K562 (cell line): ENCODE results near the gene PATL2. TPM values are rescaled to one million over a fixed set of nuclear protein-coding genes. Genes with fewer than 3 reads are reported as not detected.
A peak's percentile ranks its signal among the peaks of the same experiment; 100 is the strongest.

Experiments
- EGR1 ChIP-seq: fragments of 450-650 bp; conservative IDR thresholded peaks from 2 replicates; pipeline ENCODE4 v1.6.1; 2017; ENCODE audit warnings: mild to moderate bottlenecking
- JUN ChIP-seq, 2 experiments: sonication (generic) in 1 of 2; formaldehyde crosslinking in 1 of 2; IDR thresholded peaks; 2 replicates each; pipeline versions ENCODE4 v1.6.1 to v1.8.0; 2012 to 2022; ENCODE audit warnings: borderline replicate concordance in 2 of 2, mild to moderate bottlenecking in 2 of 2, improper control_type of control experiment in 1 of 2, low read depth in 1 of 2, low read length in 1 of 2, missing genetic modification reagents in 1 of 2
- NR2C1 ChIP-seq, 2 experiments: fragments of 450-650 bp; IDR thresholded peaks; 2 replicates each; pipeline ENCODE4 v1.6.1; 2017; ENCODE audit warnings: mild to moderate bottlenecking in 2 of 2, antibody characterized with exemption in 1 of 2, inconsistent platforms in 1 of 2, missing compliant biosample characterization in 1 of 2, missing genetic modification characterization in 1 of 2
- PHB ChIP-seq: fragments of 250-450 bp; sonication (Bioruptor Pico); IDR thresholded peaks from 2 replicates; pipeline ENCODE4 v1.5.0; 2021
- RAD51 ChIP-seq: fragments of 450-650 bp; IDR thresholded peaks from 2 replicates; pipeline ENCODE4 v1.7.1; 2016; ENCODE audit warnings: low read depth, mild to moderate bottlenecking, borderline replicate concordance
- TEAD4 ChIP-seq, 2 experiments: sonication (generic) in 1 of 2; formaldehyde crosslinking in 1 of 2; IDR thresholded peaks; 2 replicates each; pipeline versions ENCODE4 v1.6.1 to v1.8.0; 2012 to 2022; ENCODE audit warnings: borderline replicate concordance in 1 of 2, inconsistent platforms in 1 of 2, low read length in 1 of 2, mild to moderate bottlenecking in 1 of 2, missing genetic modification reagents in 1 of 2
- YBX1 ChIP-seq: fragments of 450-650 bp; IDR thresholded peaks from 2 replicates; pipeline ENCODE4 v1.7.1; 2016; ENCODE audit warnings: mild to moderate bottlenecking
- ZNF280A ChIP-seq: fragments of 450-650 bp; IDR thresholded peaks from 2 replicates; pipeline ENCODE4 v1.6.1; 2018; ENCODE audit warnings: mild to moderate bottlenecking, low read depth; ENCODE audit not compliant: partially characterized antibody
- polyA plus RNA-seq, 8 experiments: library from polyadenylated mRNA; depleted of rRNA in 4 of 8; stranded (reverse) in 5 of 8; unstranded in 3 of 8; fragments of >200 nt; fragmentation: Nextera tagmentation in 2 of 8; fragmentation: Illumina TruSeq in 1 of 8; extraction: Ambion mirVana in 2 of 8; extraction: Trizol in 1 of 8; gene quantifications; 2 replicates each; pipeline versions ENCODE4 v1.2.1 to v1.2.3, GENCODE V29; 2011 to 2014; ENCODE audit warnings: inconsistent platforms in 1 of 8, missing spikeins in 1 of 8
- total RNA-seq, 7 experiments: library from RNA; depleted of rRNA in 6 of 7; stranded (reverse); fragments of >200 nt in 6 of 7; fragmentation: Illumina TruSeq in 2 of 7; extraction: Trizol in 2 of 7; gene quantifications; 2 replicates each; pipeline versions ENCODE4 v1.2.1 to v1.2.3, GENCODE V29; 2011 to 2021; ENCODE audit warnings: low replicate concordance in 1 of 7
- TF ChIP-seq, protein P1 (sequence below): fragments of 250-450 bp; sonication (Bioruptor Pico); IDR thresholded peaks from 2 replicates; pipeline ENCODE4 v1.5.0; 2021; ENCODE audit warnings: mild to moderate bottlenecking, moderate library complexity
- TF ChIP-seq, protein P2 (sequence below): fragments of 150-350 bp; conservative IDR thresholded peaks from 2 replicates; pipeline ENCODE4 v1.6.1; 2014; ENCODE audit warnings: low read length
- TF ChIP-seq, protein P3 (sequence below): fragments of 200-800 bp; sonication (Bioruptor generic); IDR thresholded peaks from 2 replicates; pipeline ENCODE4 v1.6.1; 2016; ENCODE audit warnings: missing genetic modification characterization, missing compliant biosample characterization

PATL2 gene
- total and polyA plus RNA-seq, 9 of the 15 experiments (the other 6 are each of a cell fraction or from before 2014, with no cell fraction given), result 0.42 to 1.1 (median 0.86) TPM

DNA sequence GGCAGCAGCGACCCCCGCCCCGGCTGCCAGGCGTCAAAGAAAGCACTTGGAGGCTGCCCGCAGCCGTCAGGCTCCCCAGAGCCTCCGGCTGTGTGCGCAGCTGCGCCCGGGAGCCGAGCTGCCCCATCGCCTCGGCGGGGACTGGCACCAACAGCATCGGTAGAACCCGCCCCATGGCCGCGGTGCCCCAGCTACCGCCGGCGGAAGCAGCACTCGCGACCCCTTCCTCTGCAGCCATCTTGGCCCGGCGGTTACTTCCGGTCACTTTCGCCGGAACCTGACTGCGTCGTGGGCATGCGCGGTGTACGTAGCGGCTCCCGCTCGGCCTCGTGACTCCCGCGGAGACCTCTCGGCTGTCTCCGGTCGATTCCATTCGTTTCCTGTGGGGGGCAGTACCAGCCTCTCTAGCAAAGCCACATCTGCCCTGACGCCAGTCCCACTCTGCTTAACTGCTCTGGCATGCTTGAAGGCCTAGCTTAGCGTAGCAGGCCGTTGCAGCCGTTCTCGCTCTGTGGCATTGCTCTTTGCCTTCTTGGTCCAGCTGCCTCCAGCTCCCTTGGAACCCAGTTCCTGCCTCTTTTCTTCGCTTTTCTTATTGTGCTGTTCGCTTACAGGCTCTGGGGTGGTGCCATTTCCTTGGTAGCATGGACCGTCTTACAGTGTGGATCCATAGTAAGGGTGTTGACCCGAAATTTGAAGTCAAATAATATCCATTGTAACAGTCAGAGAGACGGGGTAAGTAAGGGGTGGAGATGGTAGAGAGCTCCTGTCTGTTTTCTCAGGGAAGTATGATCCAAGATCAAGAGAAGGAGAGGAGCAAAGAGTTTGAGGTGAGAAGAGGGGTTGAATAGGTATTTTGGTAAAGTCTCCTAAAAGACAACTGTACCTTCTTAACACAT, 47.5 kb downstream of the PATL2 start, which contains the start of gene SPG11 (continued):
- TF ChIP-seq, protein P1, sequence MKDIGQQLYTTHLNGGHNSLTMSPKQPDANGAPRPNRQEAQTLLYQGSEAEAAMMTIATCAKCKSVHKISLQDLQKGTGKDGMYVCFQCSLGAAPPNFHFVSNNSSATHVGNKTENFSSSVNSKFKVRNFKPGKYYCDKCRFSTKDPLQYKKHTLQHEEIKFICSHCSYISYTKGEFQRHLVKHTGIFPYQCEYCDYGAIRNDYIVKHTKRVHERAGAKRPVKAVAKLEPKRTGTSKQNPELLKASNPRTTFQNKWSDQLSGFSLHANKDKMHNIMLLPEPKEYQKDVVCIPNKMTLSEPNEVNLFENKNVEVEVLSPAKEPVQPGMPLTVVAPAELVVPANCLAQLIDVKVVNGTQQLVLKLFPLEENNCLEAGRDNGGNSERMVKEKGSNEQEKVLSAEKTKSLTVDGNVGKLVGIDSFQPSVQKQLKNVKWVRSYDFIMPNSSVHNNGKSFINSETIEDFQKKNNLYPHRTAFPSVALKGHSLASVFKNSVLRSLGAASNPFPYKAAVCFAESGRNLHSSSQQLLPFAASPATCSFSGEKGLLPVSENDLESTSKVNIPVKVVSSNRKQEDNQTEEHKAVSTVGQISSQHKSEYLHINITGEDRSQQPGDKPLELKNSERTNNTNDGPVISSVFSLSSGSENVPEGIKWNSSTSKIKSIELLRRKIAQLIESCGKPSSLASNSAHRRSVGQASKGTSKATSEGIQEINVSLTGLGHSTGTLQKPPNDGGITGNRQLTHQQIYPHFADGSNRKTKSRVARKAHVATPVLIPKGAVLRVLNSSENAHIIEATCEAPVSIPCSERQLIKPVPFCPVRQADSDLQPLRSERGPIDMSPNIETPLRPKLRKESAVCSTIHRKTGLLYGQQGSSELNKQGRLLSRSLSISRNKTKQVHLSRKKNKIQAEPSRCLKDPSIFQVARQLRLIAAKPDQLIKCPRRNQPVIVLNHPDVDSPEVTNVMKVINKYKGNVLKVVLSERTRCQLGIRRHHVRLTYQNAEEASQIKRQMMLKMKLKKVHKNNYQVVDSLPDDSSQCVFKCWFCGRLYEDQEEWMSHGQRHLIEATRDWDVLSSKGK (CRISPR knock-in tag), result no peak
- TF ChIP-seq PHB (CRISPR knock-in tag) (no peak), JUN (IDR thresholded peaks at IDR 0.05; ENCODE audit: borderline replicate concordance, low read depth, low read length) (peak; percentile 42; the same call in 1 of the 2 replicates), JUN (CRISPR knock-in tag; IDR thresholded peaks at IDR 0.05; ENCODE audit: borderline replicate concordance) (peak; percentile 90; the same call in 1 of the 2 replicates), EGR1 (no peak), RAD51 (peak; percentile 85), TEAD4 (IDR thresholded peaks at IDR 0.05; ENCODE audit: low read length) (peak; percentile 49; the same call in 1 of the 2 replicates), TEAD4 (CRISPR knock-in tag; IDR thresholded peaks at IDR 0.05; ENCODE audit: borderline replicate concordance) (peak; percentile 9; the same call in 1 of the 2 replicates), ZNF280A (no peak), YBX1 (no peak), NR2C1 (IDR thresholded peaks at IDR 0.05) (no peak), NR2C1 (tag; IDR thresholded peaks at IDR 0.05) (peak; percentile 77)
- TF ChIP-seq, protein P2, sequence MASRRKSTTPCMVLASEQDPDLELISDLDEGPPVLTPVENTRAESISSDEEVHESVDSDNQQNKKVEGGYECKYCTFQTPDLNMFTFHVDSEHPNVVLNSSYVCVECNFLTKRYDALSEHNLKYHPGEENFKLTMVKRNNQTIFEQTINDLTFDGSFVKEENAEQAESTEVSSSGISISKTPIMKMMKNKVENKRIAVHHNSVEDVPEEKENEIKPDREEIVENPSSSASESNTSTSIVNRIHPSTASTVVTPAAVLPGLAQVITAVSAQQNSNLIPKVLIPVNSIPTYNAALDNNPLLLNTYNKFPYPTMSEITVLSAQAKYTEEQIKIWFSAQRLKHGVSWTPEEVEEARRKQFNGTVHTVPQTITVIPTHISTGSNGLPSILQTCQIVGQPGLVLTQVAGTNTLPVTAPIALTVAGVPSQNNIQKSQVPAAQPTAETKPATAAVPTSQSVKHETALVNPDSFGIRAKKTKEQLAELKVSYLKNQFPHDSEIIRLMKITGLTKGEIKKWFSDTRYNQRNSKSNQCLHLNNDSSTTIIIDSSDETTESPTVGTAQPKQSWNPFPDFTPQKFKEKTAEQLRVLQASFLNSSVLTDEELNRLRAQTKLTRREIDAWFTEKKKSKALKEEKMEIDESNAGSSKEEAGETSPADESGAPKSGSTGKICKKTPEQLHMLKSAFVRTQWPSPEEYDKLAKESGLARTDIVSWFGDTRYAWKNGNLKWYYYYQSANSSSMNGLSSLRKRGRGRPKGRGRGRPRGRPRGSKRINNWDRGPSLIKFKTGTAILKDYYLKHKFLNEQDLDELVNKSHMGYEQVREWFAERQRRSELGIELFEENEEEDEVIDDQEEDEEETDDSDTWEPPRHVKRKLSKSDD, result no peak; the same call in 1 of the 2 replicates
- TF ChIP-seq, protein P3, sequence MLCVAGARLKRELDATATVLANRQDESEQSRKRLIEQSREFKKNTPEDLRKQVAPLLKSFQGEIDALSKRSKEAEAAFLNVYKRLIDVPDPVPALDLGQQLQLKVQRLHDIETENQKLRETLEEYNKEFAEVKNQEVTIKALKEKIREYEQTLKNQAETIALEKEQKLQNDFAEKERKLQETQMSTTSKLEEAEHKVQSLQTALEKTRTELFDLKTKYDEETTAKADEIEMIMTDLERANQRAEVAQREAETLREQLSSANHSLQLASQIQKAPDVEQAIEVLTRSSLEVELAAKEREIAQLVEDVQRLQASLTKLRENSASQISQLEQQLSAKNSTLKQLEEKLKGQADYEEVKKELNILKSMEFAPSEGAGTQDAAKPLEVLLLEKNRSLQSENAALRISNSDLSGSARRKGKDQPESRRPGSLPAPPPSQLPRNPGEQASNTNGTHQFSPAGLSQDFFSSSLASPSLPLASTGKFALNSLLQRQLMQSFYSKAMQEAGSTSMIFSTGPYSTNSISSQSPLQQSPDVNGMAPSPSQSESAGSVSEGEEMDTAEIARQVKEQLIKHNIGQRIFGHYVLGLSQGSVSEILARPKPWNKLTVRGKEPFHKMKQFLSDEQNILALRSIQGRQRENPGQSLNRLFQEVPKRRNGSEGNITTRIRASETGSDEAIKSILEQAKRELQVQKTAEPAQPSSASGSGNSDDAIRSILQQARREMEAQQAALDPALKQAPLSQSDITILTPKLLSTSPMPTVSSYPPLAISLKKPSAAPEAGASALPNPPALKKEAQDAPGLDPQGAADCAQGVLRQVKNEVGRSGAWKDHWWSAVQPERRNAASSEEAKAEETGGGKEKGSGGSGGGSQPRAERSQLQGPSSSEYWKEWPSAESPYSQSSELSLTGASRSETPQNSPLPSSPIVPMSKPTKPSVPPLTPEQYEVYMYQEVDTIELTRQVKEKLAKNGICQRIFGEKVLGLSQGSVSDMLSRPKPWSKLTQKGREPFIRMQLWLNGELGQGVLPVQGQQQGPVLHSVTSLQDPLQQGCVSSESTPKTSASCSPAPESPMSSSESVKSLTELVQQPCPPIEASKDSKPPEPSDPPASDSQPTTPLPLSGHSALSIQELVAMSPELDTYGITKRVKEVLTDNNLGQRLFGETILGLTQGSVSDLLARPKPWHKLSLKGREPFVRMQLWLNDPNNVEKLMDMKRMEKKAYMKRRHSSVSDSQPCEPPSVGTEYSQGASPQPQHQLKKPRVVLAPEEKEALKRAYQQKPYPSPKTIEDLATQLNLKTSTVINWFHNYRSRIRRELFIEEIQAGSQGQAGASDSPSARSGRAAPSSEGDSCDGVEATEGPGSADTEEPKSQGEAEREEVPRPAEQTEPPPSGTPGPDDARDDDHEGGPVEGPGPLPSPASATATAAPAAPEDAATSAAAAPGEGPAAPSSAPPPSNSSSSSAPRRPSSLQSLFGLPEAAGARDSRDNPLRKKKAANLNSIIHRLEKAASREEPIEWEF, result peak; percentile 96
